Stimulated activated CD4-positive, alpha-beta T cell treated with anti-CD3 and anti-CD28 coated beads, Interleukin-1b, Interleukin-23, amount 100 ng/mL, for 24 hours (primary cell): Measurements from ENCODE around the gene TPRN.
A peak's percentile ranks its signal among the peaks of the same experiment; 100 is the strongest.

Source experiments
- DNase-seq, 4 experiments: peaks; one replicate each; pipeline ENCODE4 v3.0.0-alpha.2; 2020; ENCODE audit warnings: low read depth in 4 of 4, low spot score in 1 of 4

Gene TPRN

DNA sequence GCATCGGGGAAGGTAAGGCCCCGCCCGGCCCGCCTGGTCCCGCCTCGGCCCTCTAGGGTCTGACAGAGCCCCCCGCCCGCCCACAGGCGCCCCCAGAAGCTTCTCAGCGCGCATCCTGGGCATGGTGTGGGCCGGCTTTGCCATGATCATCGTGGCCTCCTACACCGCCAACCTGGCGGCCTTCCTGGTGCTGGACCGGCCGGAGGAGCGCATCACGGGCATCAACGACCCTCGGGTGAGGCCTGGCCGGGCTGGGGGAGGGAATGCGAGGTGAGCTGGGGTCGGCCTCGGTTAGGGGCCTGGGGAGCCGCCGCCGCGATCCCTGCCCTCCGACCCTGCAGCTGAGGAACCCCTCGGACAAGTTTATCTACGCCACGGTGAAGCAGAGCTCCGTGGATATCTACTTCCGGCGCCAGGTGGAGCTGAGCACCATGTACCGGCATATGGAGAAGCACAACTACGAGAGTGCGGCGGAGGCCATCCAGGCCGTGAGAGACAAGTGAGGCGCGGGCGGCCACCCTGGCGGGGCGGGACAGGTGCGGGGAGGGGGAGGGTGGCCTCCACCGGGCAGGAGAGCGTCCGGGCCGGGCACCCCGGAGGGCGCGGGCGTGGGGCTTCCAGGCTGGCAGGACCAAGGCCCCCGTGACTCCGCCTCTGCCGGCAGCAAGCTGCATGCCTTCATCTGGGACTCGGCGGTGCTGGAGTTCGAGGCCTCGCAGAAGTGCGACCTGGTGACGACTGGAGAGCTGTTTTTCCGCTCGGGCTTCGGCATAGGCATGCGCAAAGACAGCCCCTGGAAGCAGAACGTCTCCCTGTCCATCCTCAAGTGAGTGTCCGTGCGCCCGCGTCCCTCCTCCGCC lies 37.8 kb downstream of the TPRN start:
- no peak for DNase-seq

- no peak for DNase-seq
These were observed 38.7 kb downstream of the TPRN start for GRCh38 chr9:137161558-137162486.

DNA sequence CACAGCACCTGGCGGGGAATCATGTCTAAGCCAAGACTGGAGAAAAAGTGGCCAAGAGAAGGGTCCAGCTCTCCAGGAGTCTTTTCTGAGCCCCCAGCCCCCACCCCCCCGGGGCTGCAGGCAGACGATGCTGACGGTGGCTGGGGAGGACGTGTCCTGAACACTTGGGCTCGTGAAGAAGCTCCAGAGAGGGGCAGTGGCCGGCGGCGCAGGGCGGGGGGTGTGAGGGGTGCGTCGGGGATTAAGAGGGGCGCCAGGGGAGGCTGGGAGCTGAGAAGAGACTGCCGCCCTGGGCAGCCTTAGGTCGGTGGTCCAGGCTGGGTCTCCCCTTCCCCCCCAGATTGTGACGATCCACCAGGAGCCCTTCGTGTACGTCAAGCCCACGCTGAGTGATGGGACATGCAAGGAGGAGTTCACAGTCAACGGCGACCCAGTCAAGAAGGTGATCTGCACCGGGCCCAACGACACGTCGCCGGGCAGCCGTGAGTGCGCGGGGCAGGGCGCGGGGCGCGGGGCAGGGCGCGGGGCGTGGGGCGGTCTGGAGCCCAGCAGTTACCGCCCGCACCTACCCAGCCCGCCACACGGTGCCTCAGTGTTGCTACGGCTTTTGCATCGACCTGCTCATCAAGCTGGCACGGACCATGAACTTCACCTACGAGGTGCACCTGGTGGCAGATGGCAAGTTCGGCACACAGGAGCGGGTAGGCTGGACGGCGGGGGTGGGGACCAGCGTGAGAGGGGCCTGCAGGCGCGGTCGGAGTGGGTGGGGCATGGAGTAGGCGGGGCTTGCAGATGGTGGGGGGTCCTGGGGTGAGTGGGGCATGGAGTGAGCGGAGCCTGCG lies 39.6 kb downstream of the TPRN start:
- no peak for DNase-seq

DNA sequence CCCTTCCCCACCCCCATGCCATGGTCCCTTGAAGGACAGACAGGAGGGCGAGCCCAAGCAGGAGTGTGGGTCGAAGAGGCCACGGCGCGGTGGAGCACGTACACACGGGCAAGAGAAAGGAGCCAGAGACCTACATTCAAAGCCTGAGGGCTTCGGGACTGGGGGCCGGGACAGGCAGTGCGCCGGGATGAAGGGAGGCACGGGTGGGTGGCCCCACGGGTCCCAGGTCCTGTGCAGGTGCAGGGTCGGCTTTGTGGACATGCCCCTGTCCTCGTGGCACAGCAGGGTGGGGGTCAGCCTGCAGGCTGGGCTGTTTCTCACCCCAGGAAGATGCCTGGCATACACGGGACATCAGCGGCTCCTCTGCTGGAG lies 40.5 kb downstream of the TPRN start:
- DNase-seq: no peak

- no peak for DNase-seq
These were observed 41.2 kb downstream of the TPRN start for GRCh38 chr9:137159105-137160053.

GRCh38 chr9:137158625-137159024 lies 41.9 kb downstream of the TPRN start:
- DNase-seq: no peak

- DNase-seq: no peak
These were observed 42.7 kb downstream of the TPRN start for GRCh38 chr9:137157618-137158415.

GRCh38 chr9:137156567-137157375 lies 43.8 kb downstream of the TPRN start:
- DNase-seq: peak; percentile 27 to 47 (median 44)

DNA sequence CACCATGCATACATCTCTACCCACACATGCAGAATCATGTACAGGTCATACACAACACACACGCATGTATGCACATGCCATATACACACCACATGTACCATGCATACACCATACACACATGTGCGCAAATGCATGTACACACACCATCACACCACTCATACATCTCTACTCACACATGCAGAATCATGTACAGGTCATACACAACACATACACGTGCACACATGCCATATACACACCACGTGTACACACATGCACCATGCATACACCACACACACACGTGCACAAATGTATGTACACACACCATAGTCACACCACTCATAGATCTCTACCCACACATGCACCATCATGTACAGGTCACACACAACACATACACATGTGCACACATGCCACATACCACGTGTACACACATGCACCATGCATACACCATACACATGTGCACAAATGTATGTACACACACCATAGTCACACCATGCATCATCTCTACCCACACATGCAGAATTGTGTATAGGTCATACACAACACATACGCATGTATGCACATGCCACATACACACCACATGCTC lies 47.6 kb downstream of the TPRN start:
- DNase-seq: no peak

GRCh38 chr9:137150617-137151457 lies 49.7 kb downstream of the TPRN start:
- DNase-seq: peak in 2 of 4 experiments; percentile 40 to 48

GRCh38 chr9:137149942-137150616 lies 50.5 kb downstream of the TPRN start:
- DNase-seq: no peak

DNA sequence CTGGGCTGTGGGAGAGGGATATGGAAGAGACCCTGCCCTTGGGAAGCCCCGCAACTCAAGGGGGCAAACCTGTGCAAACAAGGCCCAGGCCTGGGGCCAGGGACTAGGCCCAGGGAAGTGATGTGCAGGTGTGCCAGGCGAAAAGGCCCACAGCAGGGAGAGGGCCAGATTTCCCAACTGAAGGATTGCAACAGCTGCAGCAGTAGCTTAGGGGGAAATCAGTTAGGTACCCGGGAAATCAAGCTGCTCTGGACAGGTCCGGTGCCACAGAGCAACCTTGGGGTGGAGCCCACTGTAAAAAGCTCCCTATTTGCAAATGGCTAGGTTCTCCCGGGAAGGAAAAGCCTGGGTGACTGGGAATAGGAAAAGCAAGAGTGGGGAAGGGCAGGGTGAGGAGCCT lies 51.2 kb downstream of the TPRN start:
- no peak for DNase-seq

DNA sequence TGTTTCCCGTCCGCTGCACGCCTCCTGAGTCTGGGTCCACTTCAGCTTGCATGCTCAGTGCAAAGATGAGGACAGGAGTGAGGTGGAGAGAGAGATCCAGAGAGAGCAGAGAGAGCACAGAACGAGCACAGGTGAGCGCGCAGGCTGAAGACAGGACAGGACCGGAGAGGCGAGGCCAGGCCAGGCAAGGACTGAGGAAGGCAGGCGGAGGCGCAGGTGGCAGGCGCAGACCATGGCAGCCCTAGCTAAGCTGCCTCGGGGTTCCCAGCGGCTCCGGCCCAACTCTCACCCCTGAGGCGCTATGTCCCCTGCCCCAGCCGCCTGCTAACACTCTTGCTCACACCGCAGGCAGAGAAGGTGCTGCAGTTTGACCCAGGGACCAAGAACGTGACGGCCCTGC lies 51.9 kb downstream of the TPRN start:
- DNase-seq: no peak

GRCh38 chr9:137148242-137148641 lies 52.3 kb downstream of the TPRN start:
- DNase-seq: no peak

- DNase-seq: no peak
These were observed 52.8 kb downstream of the TPRN start for GRCh38 chr9:137147793-137148160.

DNA sequence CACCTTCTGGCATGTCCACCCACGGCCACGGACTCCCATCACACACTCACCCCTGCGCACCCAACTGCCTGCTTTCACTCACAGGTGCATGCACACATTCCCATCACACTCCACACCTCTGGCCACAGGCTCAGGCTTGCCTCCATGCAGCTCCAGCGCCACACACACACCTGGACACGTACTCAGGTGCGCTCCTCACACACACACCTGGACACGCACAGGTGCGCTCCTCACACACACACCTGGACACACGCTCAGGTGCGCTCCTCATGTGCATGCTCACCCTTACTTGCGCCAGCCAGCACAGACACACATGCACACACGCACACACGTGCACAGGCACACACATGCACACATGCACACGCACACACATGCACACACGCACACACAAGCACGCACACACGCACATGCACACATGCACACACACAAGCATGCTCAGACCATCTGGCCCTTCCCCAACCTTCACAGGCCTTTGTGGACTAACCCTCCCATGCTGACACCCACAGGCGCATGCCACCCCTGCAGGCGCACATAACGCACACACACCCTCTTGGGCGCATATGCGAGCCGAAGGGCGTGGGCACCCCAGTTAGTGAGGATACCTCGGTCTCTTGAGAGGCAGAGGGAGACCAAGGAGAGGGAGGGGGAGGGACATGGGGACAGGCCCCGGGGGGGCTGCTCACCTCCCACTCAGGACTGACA lies 53.3 kb downstream of the TPRN start:
- no peak for DNase-seq
